Parathyroid adenoma (tissue), 2 donors: ENCODE results near the gene DYNC1I2.

Experiments
- H2AFZ ChIP-seq: fragments of 300-600 bp; sonication (generic); one replicate; pipeline ENCODE4 v1.7.0; 2017; ENCODE audit warnings: antibody characterized with exemption, mild to moderate bottlenecking
- H3K27ac ChIP-seq: fragments of 300-600 bp; sonication (generic); one replicate; pipeline ENCODE4 v1.7.0; 2017
- H3K27me3 ChIP-seq: fragments of 300-600 bp; sonication (generic); one replicate; pipeline ENCODE4 v1.7.0; 2017; ENCODE audit warnings: low read length; ENCODE audit not compliant: control insufficient read depth, insufficient read depth
- H3K36me3 ChIP-seq: fragments of 300-600 bp; sonication (generic); one replicate; pipeline ENCODE4 v1.7.0; 2017; ENCODE audit warnings: low read length; ENCODE audit not compliant: control insufficient read depth, insufficient read depth
- H3K4me1 ChIP-seq: fragments of 300-600 bp; sonication (generic); one replicate; pipeline ENCODE4 v1.7.0; 2017; ENCODE audit warnings: control low read depth
- H3K4me2 ChIP-seq: fragments of 300-600 bp; sonication (generic); one replicate; pipeline ENCODE4 v1.7.0; 2017; ENCODE audit warnings: low read length
- H3K4me3 ChIP-seq: fragments of 300-600 bp; sonication (generic); one replicate; pipeline ENCODE4 v1.7.0; 2017; ENCODE audit warnings: low read depth, low read length
- H3K79me2 ChIP-seq: fragments of 300-600 bp; sonication (generic); one replicate; pipeline ENCODE4 v1.7.0; 2017; ENCODE audit warnings: control low read depth
- H3K9ac ChIP-seq: fragments of 300-600 bp; sonication (generic); one replicate; pipeline ENCODE4 v1.7.0; 2017; ENCODE audit warnings: mild to moderate bottlenecking
- H3K9me3 ChIP-seq: fragments of 300-600 bp; sonication (generic); one replicate; pipeline ENCODE4 v1.7.0; 2017; ENCODE audit warnings: low read length; ENCODE audit not compliant: control insufficient read depth
- TF ChIP-seq, protein P1 (sequence below): fragments of 300-600 bp; sonication (generic); IDR thresholded peaks from one replicate; pipeline ENCODE4 v1.7.0; 2017; ENCODE audit warnings: antibody characterized with exemption, mild to moderate bottlenecking
- donor health status: primary hyperparathyroidism.

The DYNC1I2 gene

GRCh38 chr2:171735991-171736710 lies 48.9 kb downstream of the DYNC1I2 start:
- H3K27ac ChIP-seq = no peak overlapping the region
- H2AFZ ChIP-seq = no peak overlapping the region
- H3K9me3 ChIP-seq = no peaks in the 10 kb centered on the region
- no peaks in the 10 kb centered on the region for H3K27me3 ChIP-seq
- TF ChIP-seq, protein P1, sequence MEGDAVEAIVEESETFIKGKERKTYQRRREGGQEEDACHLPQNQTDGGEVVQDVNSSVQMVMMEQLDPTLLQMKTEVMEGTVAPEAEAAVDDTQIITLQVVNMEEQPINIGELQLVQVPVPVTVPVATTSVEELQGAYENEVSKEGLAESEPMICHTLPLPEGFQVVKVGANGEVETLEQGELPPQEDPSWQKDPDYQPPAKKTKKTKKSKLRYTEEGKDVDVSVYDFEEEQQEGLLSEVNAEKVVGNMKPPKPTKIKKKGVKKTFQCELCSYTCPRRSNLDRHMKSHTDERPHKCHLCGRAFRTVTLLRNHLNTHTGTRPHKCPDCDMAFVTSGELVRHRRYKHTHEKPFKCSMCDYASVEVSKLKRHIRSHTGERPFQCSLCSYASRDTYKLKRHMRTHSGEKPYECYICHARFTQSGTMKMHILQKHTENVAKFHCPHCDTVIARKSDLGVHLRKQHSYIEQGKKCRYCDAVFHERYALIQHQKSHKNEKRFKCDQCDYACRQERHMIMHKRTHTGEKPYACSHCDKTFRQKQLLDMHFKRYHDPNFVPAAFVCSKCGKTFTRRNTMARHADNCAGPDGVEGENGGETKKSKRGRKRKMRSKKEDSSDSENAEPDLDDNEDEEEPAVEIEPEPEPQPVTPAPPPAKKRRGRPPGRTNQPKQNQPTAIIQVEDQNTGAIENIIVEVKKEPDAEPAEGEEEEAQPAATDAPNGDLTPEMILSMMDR = no peak
- H3K36me3 ChIP-seq = no peaks in the 10 kb centered on the region
- H3K79me2 ChIP-seq = no peaks in the 10 kb centered on the region
- H3K4me3 ChIP-seq = no peak overlapping the region
- no peaks in the 10 kb centered on the region for H3K4me1 ChIP-seq
- H3K4me2 ChIP-seq = no peak overlapping the region
- H3K9ac ChIP-seq = no peak overlapping the region

GRCh38 chr2:171741189-171741588 lies 53.9 kb downstream of the DYNC1I2 start:
- Histone ChIP-seq H3K4me2 (no peak overlapping the region), H3K27me3 (no peaks in the 10 kb centered on the region), H3K36me3 (no peaks in the 10 kb centered on the region), H3K9ac (no peak overlapping the region), H3K4me3 (no peak overlapping the region), H3K79me2 (no peaks in the 10 kb centered on the region), H3K4me1 (no peaks in the 10 kb centered on the region), H3K9me3 (no peaks in the 10 kb centered on the region), H3K27ac (no peak overlapping the region), H2AFZ (no peak overlapping the region)
- TF ChIP-seq, protein P1 = no peak

GRCh38 chr2:171742760-171743159 lies 55.5 kb downstream of the DYNC1I2 start:
- Histone ChIP-seq H3K27me3 (no peaks in the 10 kb centered on the region), H3K79me2 (no peaks in the 10 kb centered on the region), H3K4me3 (no peak overlapping the region), H3K4me2 (no peak overlapping the region), H3K9me3 (no peaks in the 10 kb centered on the region), H2AFZ (no peak overlapping the region), H3K4me1 (no peaks in the 10 kb centered on the region), H3K36me3 (no peaks in the 10 kb centered on the region), H3K9ac (no peak overlapping the region), H3K27ac (no peak overlapping the region)
- TF ChIP-seq, protein P1 = no peak

DNA sequence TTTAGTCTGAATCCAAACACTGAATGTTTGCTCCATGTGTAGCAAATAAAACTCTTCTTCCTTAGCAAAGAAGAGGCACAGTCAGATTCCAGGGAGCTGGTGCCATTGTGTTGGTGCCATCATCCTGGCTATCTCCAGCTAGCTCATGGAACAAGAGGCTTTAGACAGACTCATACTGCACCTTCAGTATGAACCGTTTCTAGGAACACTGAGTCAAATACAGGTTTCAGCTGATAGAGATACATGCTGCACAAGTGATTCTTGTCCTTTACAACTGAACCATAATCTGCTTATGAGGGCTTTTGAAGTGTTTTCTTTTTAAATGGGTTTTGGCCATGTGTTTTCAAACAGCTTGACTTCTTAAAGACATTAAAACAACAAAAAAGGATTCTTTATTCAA lies 57.9 kb downstream of the DYNC1I2 start:
- H3K27ac ChIP-seq = no peak overlapping the region
- no peaks in the 10 kb centered on the region for H3K27me3 ChIP-seq
- no peak overlapping the region for H3K9ac ChIP-seq
- TF ChIP-seq, protein P1 = no peak
- H3K4me3 ChIP-seq = no peak overlapping the region
- no peaks in the 10 kb centered on the region for H3K36me3 ChIP-seq
- no peaks in the 10 kb centered on the region for H3K79me2 ChIP-seq
- no peak overlapping the region for H2AFZ ChIP-seq
- no peak overlapping the region for H3K4me2 ChIP-seq
- H3K9me3 ChIP-seq = no peaks in the 10 kb centered on the region
- H3K4me1 ChIP-seq = no peaks in the 10 kb centered on the region

DNA sequence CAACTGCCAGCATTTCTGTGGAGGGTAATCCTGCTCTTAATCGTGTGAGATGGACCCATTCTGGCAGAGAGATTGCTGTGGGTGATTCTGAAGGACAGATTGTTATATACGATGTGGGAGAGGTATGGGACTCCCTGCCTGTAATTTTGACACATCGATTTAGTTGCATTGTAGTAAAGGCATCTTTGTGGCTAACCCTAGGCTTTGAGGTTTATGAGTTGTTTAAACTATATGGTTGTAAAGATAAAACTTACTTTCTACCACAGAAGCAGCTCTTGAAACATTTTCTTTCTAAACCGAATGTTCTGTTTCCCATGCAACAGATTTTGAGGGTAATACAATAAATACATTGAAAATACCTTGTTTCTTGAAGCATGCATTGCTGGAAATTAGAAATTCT lies 58.5 kb downstream of the DYNC1I2 start:
- Histone ChIP-seq H3K9ac (no peak overlapping the region), H3K4me1 (no peaks in the 10 kb centered on the region), H3K4me2 (no peak overlapping the region), H3K27ac (no peak overlapping the region), H3K36me3 (no peaks in the 10 kb centered on the region), H3K9me3 (no peaks in the 10 kb centered on the region), H3K79me2 (no peaks in the 10 kb centered on the region), H3K4me3 (no peak overlapping the region), H2AFZ (no peak overlapping the region), H3K27me3 (no peaks in the 10 kb centered on the region)
- TF ChIP-seq, protein P1 = no peak
